Fibroblast of the aortic adventitia (primary cell): ENCODE measurements around the gene ADPRM. TPM values are rescaled to one million over a fixed set of nuclear protein-coding genes. Genes with fewer than 3 reads are reported as not detected.

ENCODE experiments used
- DNase-seq: peaks from one replicate; pipeline ENCODE4 v3.0.0-alpha.2; 2010; ENCODE audit warnings: low read depth
- H3K4me3 ChIP-seq: 2 replicates; pipeline ENCODE4 v1.5.1; 2011; ENCODE audit warnings: low read depth, mild to moderate bottlenecking, control low read depth, low read length, moderate library complexity
- CTCF ChIP-seq: IDR thresholded peaks from 2 replicates; pipeline ENCODE4 v1.5.1; 2011; ENCODE audit warnings: mild to moderate bottlenecking, low read length, control low read depth, inconsistent platforms; ENCODE audit not compliant: insufficient read depth
- total RNA-seq: library from RNA; depleted of rRNA; stranded (reverse); fragments of >200 nt; gene quantifications from 2 replicates; pipeline ENCODE4 v1.2.3, GENCODE V29; 2012; ENCODE audit warnings: low replicate concordance

Gene ADPRM
- total RNA-seq, 1 donor = 18.3 TPM

- peak overlapping the region; percentile 93 for H3K4me3 ChIP-seq
- peak; percentile 46 for DNase-seq
- TF ChIP-seq CTCF = no peak
These were observed 863 bp downstream of the ADPRM start for GRCh38 chr17:10698096-10698818.

- TF ChIP-seq CTCF = no peak
- no peak overlapping the region for H3K4me3 ChIP-seq
- DNase-seq = no peak
These were observed 2.5 kb downstream of the ADPRM start for GRCh38 chr17:10699856-10700255.

GRCh38 chr17:10702574-10702973 lies 5.2 kb downstream of the ADPRM start:
- TF ChIP-seq CTCF = no peak
- DNase-seq = peak; percentile 33

GRCh38 chr17:10705727-10706126 lies 8.3 kb downstream of the ADPRM start:
- H3K4me3 ChIP-seq = no peak overlapping the region
- no peak for TF ChIP-seq CTCF
- DNase-seq = no peak

More at GRCh38 chr17:10702574-10702973, 5.2 kb downstream of the ADPRM start:
- H3K4me3 ChIP-seq = no peak overlapping the region

- TF ChIP-seq CTCF = no peak
- no peak overlapping the region for H3K4me3 ChIP-seq
- DNase-seq = no peak
These were observed 15.9 kb downstream of the ADPRM start for GRCh38 chr17:10713318-10713717.

GRCh38 chr17:10716218-10716617 lies 18.8 kb downstream of the ADPRM start:
- no peak for DNase-seq
- H3K4me3 ChIP-seq = no peak overlapping the region
- TF ChIP-seq CTCF = no peak

GRCh38 chr17:10718547-10718946 lies 21.2 kb downstream of the ADPRM start:
- H3K4me3 ChIP-seq = no peak overlapping the region
- no peak for TF ChIP-seq CTCF
- DNase-seq = no peak
